ENCODE data around the gene TMEM200C.

The TMEM200C gene

DNA sequence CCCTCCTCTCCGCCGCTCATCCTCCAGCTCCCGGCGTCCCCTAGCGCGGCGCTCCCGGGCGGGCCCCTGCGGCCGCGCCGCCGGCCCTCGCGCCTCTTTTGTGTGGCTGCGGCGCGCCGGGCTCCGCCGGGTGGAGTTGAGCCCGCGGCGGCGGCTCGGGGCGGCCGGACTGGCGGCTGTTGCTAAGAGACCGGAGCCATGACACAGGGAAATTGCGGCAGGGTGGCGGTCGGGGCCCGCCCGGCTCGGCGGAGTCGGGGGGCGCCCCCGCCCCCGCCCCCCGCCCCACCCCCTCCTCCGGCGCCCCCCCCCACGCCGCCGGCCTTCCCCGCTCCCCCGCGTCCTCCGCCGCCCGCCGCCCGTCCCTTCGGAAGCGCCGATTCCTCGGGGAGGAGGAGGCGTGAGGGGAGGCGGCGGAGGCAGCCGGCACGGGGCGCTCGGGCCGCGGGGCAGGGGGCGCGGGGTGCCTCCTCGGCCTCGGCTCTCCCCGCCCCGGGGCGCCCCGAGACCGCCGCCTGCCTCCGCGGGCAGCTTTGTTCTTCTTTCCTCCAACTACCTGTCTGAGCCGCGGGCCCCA, at the start of gene TMEM200C:
Gene TMEM200C, minus strand, starts transcription at position 224 of the 577 bp plus-strand sequence. CDS start 3,459 bp downstream, outside the sequence.
- in situ Hi-C loops (cut with MboI; ENCODE audit: low sequenced_read_pairs) = no loop called here

DNA sequence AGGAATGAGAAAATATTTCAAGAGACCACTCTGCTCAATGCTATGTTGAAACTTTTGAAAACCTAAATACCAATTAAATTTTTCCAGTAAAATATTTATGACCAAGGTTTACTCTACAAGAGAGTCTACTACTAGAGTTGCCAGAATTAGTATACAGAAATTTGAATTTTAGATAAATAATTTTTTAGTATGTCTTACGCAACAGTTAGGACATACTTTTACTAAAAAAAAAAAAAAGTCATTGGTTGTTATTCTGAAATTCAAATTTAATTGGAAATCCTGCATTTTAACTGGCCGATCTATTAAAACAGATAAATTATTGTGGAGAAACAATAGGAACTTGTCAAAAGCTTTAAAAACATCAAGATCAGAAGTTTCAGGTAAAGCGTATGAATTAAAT, 49.1 kb upstream of the TMEM200C start:
- in situ Hi-C loops (cut with MboI; ENCODE audit: low sequenced_read_pairs) = no loop called here

DNA sequence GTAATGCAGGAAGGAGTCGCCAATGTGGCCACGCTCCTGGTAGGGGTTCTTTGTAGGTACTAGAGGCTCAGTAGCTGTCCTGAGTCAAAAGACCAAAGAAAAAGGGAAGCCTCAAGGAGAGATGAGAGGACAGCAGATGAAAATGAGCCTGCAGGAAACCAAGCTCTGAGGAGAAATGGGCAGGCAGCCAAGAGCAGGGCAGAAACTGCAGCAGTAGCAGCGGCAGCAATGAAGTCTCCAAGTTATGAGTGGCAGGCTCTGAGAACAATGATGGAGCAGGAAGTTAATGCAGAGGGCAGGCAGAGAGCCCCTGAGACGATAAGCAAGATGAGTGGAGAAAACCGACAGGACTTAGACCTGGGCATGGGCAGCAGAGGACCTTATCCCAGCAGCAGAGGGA, 48.2 kb upstream of the TMEM200C start:
- in situ Hi-C loops (cut with MboI; ENCODE audit: low sequenced_read_pairs) = no loop called here

DNA sequence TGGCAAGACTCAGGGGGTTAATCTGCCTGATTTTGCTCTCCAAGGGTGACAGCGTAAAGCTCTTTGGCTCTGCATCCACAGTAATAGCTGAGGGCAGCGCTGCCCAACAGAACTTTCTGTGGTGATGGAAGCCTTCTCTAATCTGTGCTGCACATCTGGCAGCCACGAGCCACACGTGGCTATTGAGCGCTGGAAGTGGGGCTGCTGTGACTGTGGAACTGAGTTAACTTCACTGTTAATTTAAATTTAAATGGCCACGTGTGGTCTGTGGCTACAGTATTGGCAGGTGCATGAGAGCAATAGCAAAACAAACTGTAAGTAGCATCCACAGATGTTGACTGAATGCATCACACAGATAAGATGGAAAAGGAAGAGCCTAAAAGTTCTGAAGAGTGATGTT, 47.3 kb upstream of the TMEM200C start:
- in situ Hi-C loops (cut with MboI; ENCODE audit: low sequenced_read_pairs) = no loop called here

DNA sequence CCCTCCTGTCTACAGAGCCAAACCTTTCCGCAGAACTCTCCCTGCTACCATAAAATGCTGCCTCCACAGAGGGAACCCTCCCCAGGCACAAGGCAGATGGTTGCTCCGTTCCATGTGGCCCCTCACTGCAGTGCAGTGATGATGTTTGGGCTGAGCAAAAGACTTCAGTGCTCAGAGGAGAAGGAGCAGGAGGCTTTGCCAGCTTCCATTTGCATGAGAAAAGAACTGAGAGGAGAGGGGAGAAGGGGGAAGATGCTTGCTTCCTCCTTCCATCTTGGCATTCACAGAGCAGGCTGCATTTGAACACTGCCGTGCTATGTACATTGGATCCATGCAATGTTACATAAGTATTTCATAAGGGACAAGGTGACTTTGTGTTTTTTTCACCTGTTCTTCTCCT, 46.6 kb upstream of the TMEM200C start:
- in situ Hi-C loops (cut with MboI; ENCODE audit: low sequenced_read_pairs) = no loop called here

DNA sequence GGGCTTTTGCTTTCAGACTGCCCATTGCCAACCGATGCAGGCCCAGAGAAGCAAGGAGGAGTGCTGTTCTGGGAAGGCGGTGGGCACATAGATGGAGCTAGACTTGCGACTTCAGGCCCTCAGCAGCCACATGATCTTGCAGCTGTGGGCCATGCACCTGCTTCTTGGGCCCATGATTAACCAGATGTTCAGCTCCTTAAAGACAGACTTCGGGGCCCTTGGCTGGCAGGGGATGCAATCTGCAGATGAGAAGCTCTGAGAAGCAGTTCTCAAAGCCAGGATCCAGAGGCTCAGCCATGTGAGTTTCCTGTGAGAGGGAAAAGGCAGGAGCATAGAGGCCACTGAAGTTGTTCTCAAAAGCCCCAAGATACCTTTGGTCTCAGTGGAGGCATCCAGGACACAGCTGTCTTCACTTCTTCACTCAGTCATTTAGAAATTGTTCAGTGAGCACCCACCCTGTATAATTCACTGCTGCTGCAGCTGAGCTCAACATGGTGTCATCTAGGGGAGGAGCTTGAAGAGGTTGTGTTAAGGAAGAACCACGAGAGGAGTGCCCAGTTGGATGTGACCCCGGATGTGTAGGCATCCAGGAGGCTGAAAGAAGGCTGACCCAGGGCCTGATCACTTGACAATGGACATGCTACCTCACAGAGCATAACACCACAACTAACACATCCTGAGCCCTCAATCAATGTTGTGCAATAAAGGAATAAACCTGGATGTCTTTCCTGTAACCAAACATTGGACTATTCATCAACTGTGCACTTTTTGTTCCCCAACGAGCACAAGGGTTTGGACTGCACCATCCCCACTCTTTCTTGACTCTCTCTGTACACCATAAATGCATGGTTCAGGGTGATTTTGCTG, 44.7 kb upstream of the TMEM200C start:
- in situ Hi-C loops (cut with MboI; ENCODE audit: low sequenced_read_pairs) = no loop called here

DNA sequence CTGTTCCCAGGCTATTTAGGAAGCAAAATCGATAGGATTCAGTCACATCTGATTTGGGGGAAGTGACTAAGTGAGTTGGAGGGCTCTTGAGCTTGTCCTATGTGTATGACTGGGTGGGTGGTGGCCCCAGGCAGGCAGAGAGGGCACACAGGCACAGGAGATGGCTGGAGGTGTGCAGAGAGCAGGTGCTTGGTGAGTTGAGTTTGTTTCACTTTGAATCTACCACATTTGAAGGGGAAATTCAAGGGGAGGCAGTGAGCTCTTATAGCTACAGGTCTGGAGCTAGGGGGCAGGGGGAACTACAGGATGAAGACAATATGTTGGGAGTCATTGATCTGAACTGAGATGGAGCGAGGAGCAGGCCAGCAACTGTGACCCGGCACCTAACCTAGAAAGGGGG, 42.5 kb upstream of the TMEM200C start:
- in situ Hi-C loops (cut with MboI; ENCODE audit: low sequenced_read_pairs) = no loop called here

DNA sequence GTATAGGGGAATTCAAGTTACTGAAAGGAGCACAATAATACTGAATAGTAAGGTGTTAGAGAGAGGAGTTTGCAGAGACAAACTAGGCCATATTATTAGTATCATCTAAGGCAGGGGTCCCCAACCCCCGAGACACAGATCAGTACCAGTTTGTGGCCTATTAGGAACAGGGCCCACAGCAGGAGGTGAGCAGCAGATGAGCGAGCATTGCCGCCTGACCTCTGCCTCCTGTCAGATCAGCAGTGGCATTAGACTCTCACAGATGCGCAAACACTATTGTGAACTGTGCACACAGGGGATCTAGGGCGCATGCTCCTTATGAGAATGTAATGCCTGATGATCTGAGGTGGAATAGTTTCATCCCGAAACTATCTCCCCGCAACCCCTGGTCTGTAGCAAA, 41.8 kb upstream of the TMEM200C start:
- in situ Hi-C loops (cut with MboI; ENCODE audit: low sequenced_read_pairs) = no loop called here

DNA sequence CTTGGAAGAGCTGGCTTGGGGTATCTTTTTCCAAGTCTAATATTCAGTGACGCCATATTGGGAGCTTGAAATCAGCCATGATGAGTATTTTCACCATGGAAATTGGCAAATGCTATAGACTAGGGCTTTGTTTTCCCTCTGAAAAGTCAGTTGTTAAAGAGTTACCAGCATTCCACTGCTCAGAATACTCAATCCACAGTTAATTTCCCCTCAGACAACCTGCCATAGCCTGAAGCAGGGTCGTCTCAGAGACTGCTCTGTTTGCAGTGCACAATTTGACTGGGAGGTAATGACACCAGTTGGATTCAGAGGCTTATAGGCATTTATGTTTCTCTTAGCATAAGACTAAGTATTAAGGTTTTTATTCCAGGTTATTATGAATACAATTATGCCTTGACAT, 35.5 kb upstream of the TMEM200C start:
- in situ Hi-C loops (cut with MboI; ENCODE audit: low sequenced_read_pairs) = no loop called here

DNA sequence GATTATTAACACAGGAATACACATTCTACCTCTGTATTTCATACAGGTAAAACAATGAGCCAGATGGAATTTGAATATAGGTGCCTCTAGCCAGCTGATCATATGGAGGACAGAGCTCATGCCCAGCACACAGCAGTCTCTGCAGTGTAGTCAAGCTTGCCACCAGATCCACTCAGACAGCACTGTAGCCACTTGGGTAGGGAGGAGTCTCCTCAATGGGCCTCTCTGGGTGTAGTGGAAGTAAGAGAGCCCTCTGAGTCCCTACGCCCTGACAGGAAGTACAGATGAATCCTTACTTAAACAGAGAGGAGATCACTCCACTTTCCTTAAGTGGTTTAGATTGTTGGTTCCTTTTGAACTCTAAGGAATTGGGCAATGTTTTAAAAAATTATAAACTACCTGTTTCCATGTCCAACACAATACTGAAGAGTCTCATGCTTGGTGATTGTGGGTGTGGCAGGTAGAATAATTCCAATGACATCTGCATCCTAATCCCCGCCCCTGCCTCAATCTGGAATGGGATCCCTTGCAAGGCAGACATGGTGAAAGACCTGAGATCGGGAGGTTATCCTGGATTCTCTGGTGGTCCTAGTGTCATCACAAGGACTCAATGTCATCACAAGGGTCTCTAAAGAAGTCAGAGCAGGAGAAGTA, 23.0 kb upstream of the TMEM200C start:
- in situ Hi-C loops (cut with MboI; ENCODE audit: low sequenced_read_pairs) = no loop called here

DNA sequence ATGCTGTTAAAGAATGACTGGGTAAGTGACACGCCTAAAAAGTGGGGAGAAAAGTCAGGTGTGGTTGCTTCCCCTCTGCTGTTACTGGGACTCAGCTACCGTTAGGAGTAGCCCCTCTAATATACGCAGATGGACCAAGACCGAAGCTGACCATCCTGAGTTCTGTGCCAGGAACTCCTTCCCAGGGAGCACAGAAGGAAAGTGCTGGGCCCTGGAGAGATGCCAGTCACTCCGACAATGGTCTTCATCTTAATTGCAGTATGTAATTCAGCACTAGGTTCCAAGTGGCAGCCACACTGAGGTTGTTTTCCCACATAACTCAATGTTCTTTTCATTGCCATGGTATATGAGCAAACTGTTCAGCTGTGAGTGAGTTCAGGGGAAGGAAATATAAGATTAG, 19.6 kb upstream of the TMEM200C start:
- in situ Hi-C loops (cut with MboI; ENCODE audit: low sequenced_read_pairs) = no loop called here

DNA sequence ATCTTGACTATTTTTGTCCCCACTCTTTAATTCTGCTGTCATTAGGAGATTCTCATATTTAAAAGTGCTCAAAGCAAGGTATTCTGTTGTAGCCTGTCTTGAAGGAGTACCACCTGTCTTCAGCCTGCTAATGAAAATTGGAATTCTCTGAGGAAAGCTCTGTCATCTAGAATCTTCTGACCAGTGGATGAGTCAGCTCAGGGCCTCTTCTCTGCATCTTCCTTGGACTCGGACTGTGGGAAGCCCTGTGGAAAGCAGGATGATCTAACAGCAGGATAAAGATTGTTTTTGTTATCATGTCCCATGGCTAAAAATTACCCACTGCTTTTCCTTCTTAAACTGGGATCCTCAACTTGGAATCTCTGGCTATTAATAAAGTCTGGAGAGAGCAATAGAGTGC, 18.7 kb upstream of the TMEM200C start:
- in situ Hi-C loops (cut with MboI; ENCODE audit: low sequenced_read_pairs) = no loop called here

DNA sequence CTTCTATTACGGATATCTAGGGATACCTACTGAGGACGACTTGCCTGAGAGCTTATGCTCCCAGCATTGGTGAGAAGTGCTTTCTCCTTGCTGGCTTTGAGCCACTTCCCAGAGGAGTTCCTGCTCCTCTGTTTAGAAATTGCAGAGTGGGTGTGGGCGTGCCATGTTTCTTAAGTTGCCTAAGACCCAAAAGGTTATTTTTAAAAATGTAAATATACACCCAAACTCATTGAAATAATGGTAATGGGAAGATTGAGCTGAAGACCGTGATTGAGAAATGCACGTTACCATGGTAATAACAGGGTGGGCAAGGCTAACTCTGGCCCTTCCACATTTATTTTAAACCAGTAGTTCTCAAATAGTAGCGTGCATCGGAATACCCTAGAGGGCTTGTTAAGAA, 17.2 kb upstream of the TMEM200C start:
- in situ Hi-C loops (cut with MboI; ENCODE audit: low sequenced_read_pairs) = no loop called here

DNA sequence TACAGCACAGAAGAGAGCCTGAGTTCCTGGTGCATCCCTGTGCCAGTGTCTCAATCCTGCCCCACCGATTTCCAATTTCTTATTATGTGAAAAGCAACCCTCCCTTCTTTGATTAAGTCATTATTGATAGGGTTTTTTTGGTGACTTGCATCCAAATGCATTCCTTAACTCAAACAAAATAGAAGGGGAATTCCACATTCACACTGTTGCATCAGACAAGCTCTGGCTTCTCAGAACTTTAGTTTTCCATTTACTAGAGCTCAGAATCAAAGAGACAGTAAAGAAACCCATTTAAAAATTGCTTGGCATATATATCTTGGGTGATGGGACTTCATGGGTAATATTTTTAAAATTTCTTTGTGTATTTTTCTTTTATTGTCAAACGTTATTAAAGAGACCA, 13.8 kb upstream of the TMEM200C start:
- in situ Hi-C loops (cut with MboI; ENCODE audit: low sequenced_read_pairs) = no loop called here

DNA sequence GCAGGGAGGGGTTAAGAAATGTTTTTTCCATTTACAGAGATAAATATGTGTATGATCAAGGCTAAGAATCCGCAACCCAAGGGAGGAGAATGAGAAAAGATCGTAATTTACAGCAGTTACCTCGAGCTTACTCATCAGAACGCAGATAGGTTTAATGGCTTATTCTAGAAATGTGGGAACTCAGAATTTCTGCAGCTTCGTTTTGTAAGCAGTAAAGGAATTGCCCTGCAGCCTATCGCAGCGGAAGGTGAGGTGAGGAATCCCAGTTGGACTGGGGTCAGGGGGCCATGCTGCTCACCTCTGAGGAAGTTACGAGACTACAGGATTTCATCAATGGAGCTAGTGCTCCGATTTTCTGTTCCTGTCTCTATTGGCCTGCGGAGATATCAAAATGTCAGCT, 8.1 kb upstream of the TMEM200C start:
- in situ Hi-C loops (cut with MboI; ENCODE audit: low sequenced_read_pairs) = no loop called here

DNA sequence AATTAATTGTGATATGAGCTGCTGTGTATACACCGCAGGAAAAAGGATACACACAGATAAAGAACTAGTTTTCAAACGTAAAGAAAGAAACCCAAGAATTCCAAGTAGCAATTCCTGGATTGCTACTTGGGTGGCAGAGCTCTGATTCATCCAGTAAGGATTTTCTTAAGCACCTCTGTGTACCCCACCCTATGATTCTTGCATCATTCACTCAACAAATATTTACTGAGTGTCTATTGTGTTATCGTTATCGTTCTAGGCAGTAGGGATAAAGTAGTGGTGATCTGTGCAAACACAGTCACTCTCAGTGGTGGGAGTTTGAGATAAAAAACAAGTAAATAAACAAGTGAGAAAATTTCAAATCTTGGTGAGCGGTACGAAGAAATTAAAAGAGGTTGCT, 4.9 kb upstream of the TMEM200C start:
- in situ Hi-C loops (cut with MboI; ENCODE audit: low sequenced_read_pairs) = no loop called here

DNA sequence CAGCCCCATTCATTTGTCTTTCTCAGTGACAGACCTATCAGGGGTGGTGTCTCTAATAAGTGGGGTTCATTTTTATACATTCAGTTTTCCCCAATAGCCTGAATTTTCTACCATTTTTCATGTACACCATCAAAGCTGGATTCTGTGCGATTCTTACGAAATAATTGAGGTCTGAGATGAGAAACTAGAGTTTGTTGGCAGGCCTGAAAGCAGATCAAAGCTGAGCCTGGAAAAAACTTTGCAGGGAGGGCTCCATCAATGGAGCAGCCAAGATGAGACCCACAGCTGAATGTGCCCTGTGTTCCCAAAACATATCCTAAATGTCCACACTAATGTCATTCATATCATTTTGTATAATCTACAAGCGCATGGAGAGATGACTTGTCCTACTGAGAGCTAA, 4.5 kb upstream of the TMEM200C start:
- in situ Hi-C loops (cut with MboI; ENCODE audit: low sequenced_read_pairs) = no loop called here

DNA sequence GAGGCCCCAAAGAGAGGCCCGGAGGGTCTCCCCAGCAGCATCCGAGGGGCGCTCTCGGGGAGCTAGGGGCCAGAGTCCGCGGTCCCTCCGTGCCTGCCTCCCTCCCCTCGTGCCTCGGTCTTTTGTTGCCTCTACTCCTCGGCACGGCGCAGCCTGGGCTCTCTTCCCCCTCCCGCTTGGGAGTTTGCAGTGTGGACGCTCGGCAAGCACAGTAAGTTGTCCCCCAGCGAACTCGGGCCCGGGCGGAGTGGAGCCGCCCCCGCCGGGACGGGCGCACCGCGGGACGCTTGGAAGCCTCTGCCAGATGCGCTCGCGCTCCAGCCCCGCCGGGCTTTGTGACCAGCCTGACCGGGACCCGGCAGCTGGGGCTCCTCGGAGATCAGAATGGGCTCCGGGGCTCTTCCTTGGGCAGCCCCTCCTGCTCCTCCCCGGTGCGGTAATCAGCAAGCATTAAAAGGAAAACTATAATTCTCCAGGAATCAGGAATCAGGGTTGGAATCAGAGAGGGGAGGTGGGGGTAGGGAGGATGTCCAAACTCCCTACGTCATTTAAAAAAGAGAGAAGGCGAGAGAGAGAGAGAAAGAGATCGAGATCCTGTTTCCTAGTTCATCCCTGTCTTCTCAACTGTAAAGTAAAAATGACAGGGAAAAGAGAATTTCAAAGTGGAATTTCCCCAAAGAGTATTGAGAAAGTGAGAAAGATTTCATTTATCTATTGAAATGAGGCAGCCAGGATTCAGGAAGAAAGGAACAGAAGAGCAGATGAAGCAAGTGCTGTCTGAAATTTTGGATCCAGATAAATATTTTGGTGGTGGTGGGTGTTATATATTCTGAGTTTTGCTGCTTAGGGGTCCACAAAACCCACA, 786 bp upstream of the TMEM200C start:
- in situ Hi-C loops (cut with MboI; ENCODE audit: low sequenced_read_pairs) = no loop called here

DNA sequence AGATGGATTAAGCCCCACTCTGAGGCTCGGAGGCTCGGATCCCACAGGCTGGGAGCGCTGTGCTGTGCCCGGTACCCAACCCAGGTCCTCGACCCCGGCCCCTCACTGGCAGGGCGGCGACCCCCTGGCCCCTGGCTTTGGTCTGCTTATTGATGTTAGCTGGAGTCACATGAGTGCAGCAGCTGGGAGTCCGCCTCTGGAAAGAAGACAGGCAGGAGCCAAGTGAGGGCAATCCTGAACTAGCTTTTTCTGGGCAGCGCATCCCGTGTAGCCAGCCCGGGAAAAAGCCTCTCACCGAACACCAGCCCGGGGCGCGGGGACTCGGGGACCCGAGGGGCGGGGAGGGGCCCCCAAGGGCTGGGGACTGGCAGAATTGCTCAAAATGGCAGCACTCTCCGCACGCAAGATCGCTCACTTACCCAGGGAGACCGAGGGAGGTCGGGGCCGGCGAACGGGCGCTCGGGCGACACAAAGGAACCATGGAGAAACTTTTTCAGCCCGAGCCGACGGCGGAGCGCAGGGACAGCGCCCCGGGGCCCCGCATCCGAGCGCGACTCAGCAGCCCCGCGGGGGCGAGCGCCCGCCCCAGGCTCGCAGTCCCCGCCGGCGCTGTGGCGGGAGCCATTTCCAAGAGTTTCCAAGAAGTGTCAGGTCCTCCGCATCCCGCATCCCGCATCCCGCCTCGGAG, 567 bp downstream of the TMEM200C start:
- in situ Hi-C loops (cut with MboI; ENCODE audit: low sequenced_read_pairs) = no loop called here

DNA sequence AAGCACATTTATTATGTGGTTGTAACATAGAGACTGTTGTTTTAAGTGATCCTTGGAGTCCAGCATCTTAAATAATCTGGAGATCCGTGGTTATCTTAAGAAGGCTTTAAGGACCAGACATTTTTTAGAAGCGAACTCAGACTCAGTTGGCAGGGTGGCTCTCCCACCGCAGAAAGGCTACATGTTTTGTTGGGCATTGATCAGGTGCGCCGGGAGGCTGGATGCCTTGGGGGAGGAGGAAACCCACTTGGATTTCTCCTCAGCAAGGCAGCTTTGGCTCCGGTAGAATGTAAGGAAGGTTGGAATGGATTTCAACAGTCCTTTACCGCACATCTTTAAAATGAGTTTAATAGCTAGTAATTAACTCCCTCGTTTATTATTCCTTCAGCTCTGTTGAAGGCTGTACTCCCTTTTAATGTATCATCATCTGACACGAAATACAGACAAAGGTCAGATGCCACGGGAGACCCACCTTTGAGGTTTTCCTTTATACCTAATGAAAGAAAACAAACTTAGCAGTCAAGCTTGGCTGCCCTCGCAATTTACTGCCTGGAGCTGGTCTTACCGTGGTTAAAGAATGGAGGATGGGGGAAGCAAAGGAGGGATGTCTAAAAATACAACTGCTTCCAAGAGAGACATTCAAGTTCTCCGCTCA, 1.2 kb downstream of the TMEM200C start:
- in situ Hi-C loops (cut with MboI; ENCODE audit: low sequenced_read_pairs) = no loop called here

All from hTERT RPE-1 (cell line).